ENCODE data around the gene MPDZ.
"Not testable (repeated sequence)": the region's sequence is repeated elsewhere in the genome, so short reads cannot be mapped to it uniquely, and the experiment has no call there.

The MPDZ gene

GRCh38 chr9:13267743-13268142 is 11.7 kb downstream of the MPDZ start:
- DNase-seq, result no peak

DNA sequence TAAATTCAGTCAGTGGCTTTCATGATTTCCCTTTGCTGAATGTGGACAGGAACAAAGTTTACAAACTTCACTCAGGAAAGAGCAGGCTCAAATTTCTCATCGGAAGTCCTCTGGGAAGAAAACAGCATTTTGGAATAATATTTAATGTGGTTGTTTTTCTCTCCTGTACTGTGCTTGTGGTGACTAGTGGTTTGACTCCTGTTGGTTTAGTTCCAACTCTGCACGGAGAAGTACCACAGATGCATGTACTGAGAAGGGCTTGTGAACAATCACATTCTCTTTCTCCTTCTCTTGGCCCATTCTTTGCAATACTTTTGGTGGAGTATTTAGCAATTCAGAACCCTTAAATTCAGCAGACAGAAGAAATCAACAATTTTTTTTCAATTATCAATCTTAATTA is 13.3 kb downstream of the MPDZ start:
- in situ Hi-C loops (cut with MboI; ENCODE audit: low pct_unique_long_range_greater_than_20kb, low sequenced_read_pairs), result no loop called here
- DNase-seq, result no peak

More at GRCh38 chr9:13267743-13268142, 11.7 kb downstream of the MPDZ start:
- in situ Hi-C loops (cut with MboI; ENCODE audit: low pct_unique_long_range_greater_than_20kb, low sequenced_read_pairs), result no loop called here

- in situ Hi-C loops (cut with MboI; ENCODE audit: low pct_unique_long_range_greater_than_20kb, low sequenced_read_pairs), result no loop called here
- DNase-seq, result no peak
Observed at GRCh38 chr9:13264788-13265187, 14.7 kb downstream of the MPDZ start.

DNA sequence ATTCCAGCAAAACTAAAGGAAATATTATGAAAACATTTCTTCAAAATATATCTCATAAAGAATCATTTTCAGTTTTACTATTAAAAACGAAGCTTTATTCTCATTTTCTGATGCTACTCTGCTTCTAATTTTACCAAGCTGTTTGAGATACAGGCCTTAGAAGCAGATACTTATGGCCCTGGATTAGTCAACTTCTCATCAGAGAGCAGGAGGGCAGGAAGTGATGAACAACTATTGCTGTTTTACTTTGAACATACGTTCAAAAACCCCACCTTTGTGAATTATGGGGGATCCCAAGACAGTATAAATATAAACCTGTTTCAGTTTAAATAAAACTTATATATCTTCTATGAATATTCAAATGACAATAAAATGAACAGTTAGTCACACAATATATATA is 16.0 kb downstream of the MPDZ start:
- no peak for DNase-seq
- in situ Hi-C loops (cut with MboI; ENCODE audit: low pct_unique_long_range_greater_than_20kb, low sequenced_read_pairs), result no loop called here

- DNase-seq, result no peak
- in situ Hi-C loops (cut with MboI; ENCODE audit: low pct_unique_long_range_greater_than_20kb, low sequenced_read_pairs), result no loop called here
Observed at GRCh38 chr9:13252852-13253251, 26.6 kb downstream of the MPDZ start.

DNA sequence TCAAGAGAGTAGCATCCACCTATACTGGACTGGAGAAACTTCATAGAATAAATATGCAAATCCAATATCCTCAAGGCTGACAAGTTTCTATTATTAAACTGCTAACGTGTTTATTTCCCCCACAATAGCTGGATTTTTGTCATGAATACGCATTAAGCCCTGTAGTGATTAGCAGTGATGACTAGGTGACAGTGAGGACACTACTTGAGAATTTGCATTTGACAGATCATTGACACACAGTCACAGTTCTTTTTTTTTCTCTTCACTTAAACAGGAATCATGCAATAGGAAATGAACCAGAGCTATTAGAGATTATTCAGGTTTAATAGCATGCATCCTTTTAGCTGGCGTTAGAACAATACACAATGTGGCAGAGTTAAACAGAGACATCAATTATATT is 35.3 kb downstream of the MPDZ start:
- DNase-seq, result no peak
- in situ Hi-C loops (cut with MboI; ENCODE audit: low pct_unique_long_range_greater_than_20kb, low sequenced_read_pairs), result no loop called here

GRCh38 chr9:13241283-13241682 is 38.2 kb downstream of the MPDZ start:
- in situ Hi-C loops (cut with MboI; ENCODE audit: low pct_unique_long_range_greater_than_20kb, low sequenced_read_pairs), result no loop called here
- no peak for DNase-seq

GRCh38 chr9:13239660-13240059 is 39.8 kb downstream of the MPDZ start:
- no peak for DNase-seq
- in situ Hi-C loops (cut with MboI; ENCODE audit: low pct_unique_long_range_greater_than_20kb, low sequenced_read_pairs), result no loop called here

GRCh38 chr9:13239208-13239607 is 40.3 kb downstream of the MPDZ start:
- DNase-seq, result no peak
- in situ Hi-C loops (cut with MboI; ENCODE audit: low pct_unique_long_range_greater_than_20kb, low sequenced_read_pairs), result no loop called here

- no peak for DNase-seq
- in situ Hi-C loops (cut with MboI; ENCODE audit: low pct_unique_long_range_greater_than_20kb, low sequenced_read_pairs), result no loop called here
Observed at GRCh38 chr9:13234932-13235331, 44.6 kb downstream of the MPDZ start.

- DNase-seq, result no peak
- in situ Hi-C loops (cut with MboI; ENCODE audit: low pct_unique_long_range_greater_than_20kb, low sequenced_read_pairs), result no loop called here
Observed at GRCh38 chr9:13228431-13228830, 51.1 kb downstream of the MPDZ start.

- no peak for DNase-seq
- in situ Hi-C loops (cut with MboI; ENCODE audit: low pct_unique_long_range_greater_than_20kb, low sequenced_read_pairs), result no loop called here
Observed at GRCh38 chr9:13224366-13224765, 55.1 kb downstream of the MPDZ start.

DNA sequence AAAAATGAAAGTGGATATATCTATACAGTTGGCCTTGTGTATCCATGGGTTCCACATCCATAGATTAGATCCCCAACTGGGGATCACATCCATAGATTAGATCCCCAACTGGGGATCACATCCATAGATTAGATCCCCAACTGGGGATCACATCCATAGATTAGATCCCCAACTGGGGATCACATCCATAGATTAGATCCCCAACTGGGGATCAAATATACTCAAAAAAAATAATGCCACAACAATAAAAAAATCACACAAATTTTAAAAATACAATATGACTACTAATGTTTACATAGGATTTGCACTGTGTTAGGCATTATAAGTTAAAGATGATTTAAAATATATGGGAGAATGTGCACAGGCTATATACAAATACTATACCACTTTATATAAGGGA is 56.8 kb downstream of the MPDZ start:
- in situ Hi-C loops (cut with MboI; ENCODE audit: low pct_unique_long_range_greater_than_20kb, low sequenced_read_pairs); DNase-seq: not testable (repeated sequence)

DNA sequence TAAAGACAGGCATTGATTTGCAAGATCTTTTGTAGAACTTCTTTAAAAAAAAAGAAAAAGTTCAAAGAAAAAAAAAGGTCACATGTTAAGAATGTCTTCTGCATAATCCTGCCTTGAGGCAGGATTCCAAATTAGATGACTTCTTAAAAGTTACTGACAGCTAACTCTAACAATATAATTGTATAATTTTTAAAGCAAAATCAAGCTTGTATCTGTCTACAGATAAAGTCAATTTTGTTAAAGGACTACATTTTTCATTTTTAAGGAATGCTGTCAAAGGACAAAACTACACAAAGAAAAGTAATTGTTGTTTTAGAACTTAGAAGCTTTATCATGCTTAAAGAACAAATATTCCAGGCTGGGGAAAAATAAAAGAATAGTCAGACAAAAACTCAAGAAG is 57.8 kb downstream of the MPDZ start:
- in situ Hi-C loops (cut with MboI; ENCODE audit: low pct_unique_long_range_greater_than_20kb, low sequenced_read_pairs), result no loop called here
- no peak for DNase-seq

DNA sequence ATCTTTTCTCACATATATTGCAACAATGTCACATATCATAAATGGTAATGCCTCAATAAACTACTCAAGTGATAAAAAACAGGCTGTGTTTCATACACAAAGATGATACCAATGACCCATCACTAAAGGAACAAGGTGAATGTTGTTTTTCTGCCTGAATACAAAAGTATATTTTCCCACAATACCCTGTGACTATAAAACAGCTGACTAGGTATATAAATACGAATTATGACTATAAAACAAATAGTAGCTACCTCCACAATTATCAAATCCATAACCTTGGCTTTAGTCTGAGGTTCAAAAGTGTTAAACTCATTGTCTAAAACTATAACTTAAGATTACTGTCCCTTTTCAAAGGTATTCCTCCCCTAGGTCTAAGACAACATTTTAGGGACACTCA is 58.7 kb downstream of the MPDZ start:
- DNase-seq, result no peak
- in situ Hi-C loops (cut with MboI; ENCODE audit: low pct_unique_long_range_greater_than_20kb, low sequenced_read_pairs), result no loop called here

DNA sequence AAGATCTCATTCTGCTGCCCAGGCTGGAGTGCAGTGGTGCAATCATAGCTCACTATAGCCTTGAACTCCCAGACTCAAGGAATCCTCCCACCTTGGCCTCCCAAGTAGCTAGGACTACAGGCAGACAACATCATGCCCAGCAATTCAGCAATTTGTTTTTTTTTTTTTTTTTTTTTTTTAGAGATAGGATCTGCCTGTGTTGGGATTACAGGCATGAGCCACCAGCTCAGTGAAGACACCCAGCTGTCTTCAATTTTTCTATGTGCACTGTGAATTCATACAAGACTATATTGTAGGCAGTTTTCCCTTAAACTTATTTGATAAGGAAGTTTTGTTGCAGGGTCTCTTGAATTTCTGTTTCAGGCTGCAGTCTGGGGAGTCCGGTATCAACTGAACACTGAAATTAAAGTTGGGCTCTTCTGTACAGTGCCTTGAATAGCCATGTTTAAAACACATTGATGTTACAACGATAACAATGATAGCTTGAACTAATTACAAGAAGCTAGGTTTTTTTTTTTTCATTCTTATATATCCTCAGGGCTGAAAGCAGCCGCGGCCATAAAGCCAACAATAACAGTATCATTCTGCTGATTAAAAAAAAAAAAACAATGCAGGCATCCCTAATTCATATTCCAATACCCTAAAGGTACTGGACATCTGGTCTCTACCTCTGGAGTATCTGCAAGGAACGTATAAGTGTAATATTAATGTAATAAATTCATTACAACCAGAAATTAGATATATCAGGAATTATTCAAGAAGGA is 63.5 kb downstream of the MPDZ start:
- in situ Hi-C loops (cut with MboI; ENCODE audit: low pct_unique_long_range_greater_than_20kb, low sequenced_read_pairs), result no loop called here

DNA sequence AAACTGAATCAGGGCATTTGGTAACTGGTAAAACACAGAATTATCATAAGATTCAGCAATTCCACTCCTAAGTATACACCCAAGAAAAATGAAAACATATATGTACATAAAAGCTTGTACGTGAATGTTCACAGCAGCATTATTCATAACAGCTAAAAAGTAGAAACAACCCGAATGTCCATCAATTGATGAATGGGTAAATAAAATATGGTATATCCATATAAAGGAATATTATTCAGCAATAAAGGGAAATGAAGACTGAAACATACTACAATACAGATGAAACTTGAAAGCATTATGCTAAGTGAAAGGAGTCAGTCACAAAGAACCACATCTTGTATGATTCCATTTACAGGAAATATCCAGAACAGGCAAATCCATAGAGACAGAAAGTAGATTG is 65.5 kb downstream of the MPDZ start:
- DNase-seq, result no peak
- in situ Hi-C loops (cut with MboI; ENCODE audit: low pct_unique_long_range_greater_than_20kb, low sequenced_read_pairs), result no loop called here

More for the DNA sequence above, 63.5 kb downstream of the MPDZ start:
- DNase-seq, result no peak

DNA sequence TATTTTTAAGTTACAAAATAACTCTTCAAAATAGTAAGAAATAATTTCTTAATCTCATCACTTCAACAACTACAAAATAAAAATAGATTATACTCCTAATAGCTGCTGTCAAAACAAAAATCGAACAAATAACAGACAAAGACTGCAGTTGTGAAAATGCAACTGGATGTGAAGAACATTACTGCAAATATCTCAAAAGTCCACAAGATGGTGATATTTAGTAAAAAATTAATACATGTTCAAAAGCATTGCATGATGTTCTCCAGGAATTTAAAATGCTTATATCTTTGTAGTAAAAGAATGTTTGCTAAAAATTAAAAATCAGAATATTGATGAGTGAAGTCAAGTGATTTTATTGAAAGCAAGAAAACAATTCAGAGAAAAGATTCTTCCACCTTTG is 66.2 kb downstream of the MPDZ start:
- no peak for DNase-seq
- in situ Hi-C loops (cut with MboI; ENCODE audit: low pct_unique_long_range_greater_than_20kb, low sequenced_read_pairs), result no loop called here

GRCh38 chr9:13210306-13210705 is 69.2 kb downstream of the MPDZ start:
- in situ Hi-C loops (cut with MboI; ENCODE audit: low pct_unique_long_range_greater_than_20kb, low sequenced_read_pairs), result no loop called here
- DNase-seq, result no peak

DNA sequence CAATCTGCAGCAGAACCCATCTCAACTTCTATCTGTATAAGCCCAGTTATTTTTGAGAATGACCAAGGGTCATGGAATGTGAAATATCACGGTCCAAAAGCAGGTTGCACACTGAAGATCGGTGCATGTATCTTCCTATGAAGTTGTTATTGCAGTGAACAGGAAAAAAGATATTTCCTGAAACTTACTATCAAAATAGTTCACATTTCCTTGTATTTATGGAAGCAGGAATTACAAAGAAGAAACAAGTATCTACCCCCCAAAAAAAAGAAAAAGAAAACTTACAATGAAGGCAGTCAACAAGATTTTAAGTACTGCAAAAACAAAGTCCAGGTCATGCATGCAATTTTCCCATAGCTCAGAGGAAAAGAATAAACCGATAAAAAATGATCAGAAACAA is 70.0 kb downstream of the MPDZ start:
- in situ Hi-C loops (cut with MboI; ENCODE audit: low pct_unique_long_range_greater_than_20kb, low sequenced_read_pairs), result no loop called here
- no peak for DNase-seq

DNA sequence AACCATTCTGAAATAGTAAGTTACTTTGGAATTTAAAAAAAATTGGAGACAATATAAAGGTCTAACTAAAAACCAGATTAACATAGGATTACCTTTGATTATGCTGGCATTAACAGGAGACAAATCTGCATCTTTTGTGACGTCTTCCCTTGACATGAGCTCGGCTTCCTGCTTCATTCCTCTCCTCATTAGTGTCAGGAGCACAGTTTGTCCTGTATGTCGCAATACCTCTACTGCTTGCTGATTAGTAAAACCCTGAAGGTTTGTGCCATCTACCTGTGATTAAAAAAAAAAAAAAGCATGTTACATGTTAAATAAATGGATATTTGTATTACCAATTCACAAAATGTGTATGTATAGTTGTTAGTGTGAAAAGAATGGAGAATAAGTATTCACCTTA is 73.7 kb downstream of the MPDZ start:
- in situ Hi-C loops (cut with MboI; ENCODE audit: low pct_unique_long_range_greater_than_20kb, low sequenced_read_pairs), result no loop called here
- no peak for DNase-seq
